Skin epidermis (tissue), 12 donors: ENCODE data around the gene ZNF736.

Source experiments
- H3K27ac ChIP-seq, 21 experiments: fragments of 200-600 bp; sonication (generic) in 11 of 21; one replicate each; pipeline ENCODE4 v1.5.0; 2020; ENCODE audit warnings: mild to moderate bottlenecking in 3 of 21, inconsistent platforms in 2 of 21, moderate library complexity in 2 of 21
- H3K4me3 ChIP-seq, 7 experiments: fragments of 200-600 bp; sonication (generic) in 2 of 7; one replicate each; pipeline ENCODE4 v1.5.0; 2020; ENCODE audit warnings: inconsistent platforms in 2 of 7, mild to moderate bottlenecking in 2 of 7, moderate library complexity in 1 of 7

The ZNF736 gene

DNA sequence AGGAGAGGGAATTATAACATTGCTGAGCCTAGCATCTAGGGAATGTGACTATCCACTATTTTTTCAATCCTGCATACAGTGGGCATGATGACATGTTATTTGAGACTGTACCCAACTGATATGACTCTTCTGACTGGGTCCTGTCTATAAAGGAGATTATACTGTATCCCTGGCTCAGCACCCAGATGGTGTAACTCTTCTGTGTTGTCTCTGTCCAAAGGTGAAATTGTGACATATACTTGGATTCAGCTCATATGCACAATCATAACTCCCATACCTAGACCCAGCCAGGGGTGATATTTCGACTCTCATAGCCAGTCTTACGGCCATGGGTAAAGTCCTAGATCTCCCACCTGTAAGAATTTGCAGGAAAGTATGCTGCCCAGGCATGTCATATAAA, 59.3 kb downstream of the ZNF736 start:
- no peak overlapping the region for H3K27ac ChIP-seq
- H3K4me3 ChIP-seq, result no peak overlapping the region

DNA sequence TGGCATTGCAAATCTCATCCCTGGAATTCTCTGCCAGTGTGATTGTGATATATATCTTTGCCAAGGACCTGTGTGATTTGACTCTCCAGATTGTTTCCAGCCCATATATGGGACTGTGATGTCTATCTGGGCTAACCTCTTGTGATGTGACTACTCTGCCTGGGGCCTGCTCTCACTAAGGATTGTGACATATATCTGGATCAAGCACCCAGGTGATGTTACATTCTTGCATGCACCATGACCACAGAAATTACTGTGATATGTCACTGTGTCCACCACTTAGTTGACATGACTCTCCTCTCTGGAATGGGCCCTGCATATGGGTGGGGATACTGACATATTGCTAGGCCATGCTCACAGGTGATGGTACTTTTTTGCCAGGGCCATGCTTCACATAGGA, 86.6 kb downstream of the ZNF736 start:
- Histone ChIP-seq H3K27ac (no peak overlapping the region), H3K4me3 (no peak overlapping the region)
